MCF 10A (cell line): ENCODE results near the gene KLK1. TPM values are rescaled to one million over a fixed set of nuclear protein-coding genes. Genes with fewer than 3 reads are reported as not detected.

Source experiments
- BruUV-seq: library from RNA; stranded (reverse); fragments of 400-500 nt; replicated peaks from 2 replicates; lab custom pipeline; 2021; lab: Mats Ljungman, UMichigan
- CTCF ChIA-PET: fragments of 300-600 bp; sonication (Branson Sonifier 250); formaldehyde crosslinking; extraction: SDS; loops from one replicate; lab custom pipeline; 2021; ENCODE audit warnings: antibody characterized with exemption, inconsistent platforms; lab: Yijun Ruan, JAX
- POLR2A ChIA-PET: fragments of 300-600, 350-650 bp; sonication (Branson Sonifier 250); formaldehyde crosslinking; extraction: SDS; loops from one replicate; lab custom pipeline; 2020; ENCODE audit warnings: antibody characterized with exemption, inconsistent platforms; lab: Yijun Ruan, JAX
- DNase-seq: peaks from one replicate; pipeline ENCODE4 v3.0.0-alpha.2; 2018; ENCODE audit not compliant: unreplicated experiment
- H3K27ac Mint-ChIP-seq: one replicate; pipeline ENCODE4 v1.8.0; 2022; ENCODE audit warnings: mild to moderate bottlenecking, low read depth, mixed read lengths; ENCODE audit not compliant: unreplicated experiment
- H3K27me3 Mint-ChIP-seq: one replicate; pipeline ENCODE4 v1.8.0; 2022; ENCODE audit warnings: mixed read lengths; ENCODE audit not compliant: insufficient read depth, unreplicated experiment
- H3K36me3 Mint-ChIP-seq: one replicate; pipeline ENCODE4 v1.8.0; 2022; ENCODE audit warnings: mild to moderate bottlenecking, moderate library complexity, mixed read lengths; ENCODE audit not compliant: insufficient read depth, unreplicated experiment
- H3K4me1 Mint-ChIP-seq: one replicate; pipeline ENCODE4 v1.8.0; 2022; ENCODE audit warnings: mixed read lengths; ENCODE audit not compliant: insufficient read depth, unreplicated experiment
- H3K4me3 Mint-ChIP-seq: one replicate; pipeline ENCODE4 v1.8.0; 2022; ENCODE audit warnings: mild to moderate bottlenecking, moderate library complexity, mixed read lengths; ENCODE audit not compliant: unreplicated experiment
- H3K9me3 Mint-ChIP-seq: one replicate; pipeline ENCODE4 v1.8.0; 2022; ENCODE audit warnings: mixed read lengths; ENCODE audit not compliant: unreplicated experiment
- CTCF ChIP-seq: fragments of 200-600 bp; IDR thresholded peaks from one replicate; pipeline ENCODE4 v1.8.0; 2022; ENCODE audit warnings: antibody characterized with exemption, mild to moderate bottlenecking; ENCODE audit not compliant: unreplicated experiment
- intact Hi-C: fragments of 100-400 bp; cut with micrococcal nuclease; formaldehyde crosslinking; loops from 2 replicates; pipeline ENCODE4 v1.14.1; 2022
- total RNA-seq: library from RNA; stranded (reverse); gene quantifications from 2 replicates; pipeline ENCODE4 v1.2.3, GENCODE V29; 2022

Gene KLK1
- total RNA-seq, 1 experiment from 2014 or later, result 0.84 TPM

DNA sequence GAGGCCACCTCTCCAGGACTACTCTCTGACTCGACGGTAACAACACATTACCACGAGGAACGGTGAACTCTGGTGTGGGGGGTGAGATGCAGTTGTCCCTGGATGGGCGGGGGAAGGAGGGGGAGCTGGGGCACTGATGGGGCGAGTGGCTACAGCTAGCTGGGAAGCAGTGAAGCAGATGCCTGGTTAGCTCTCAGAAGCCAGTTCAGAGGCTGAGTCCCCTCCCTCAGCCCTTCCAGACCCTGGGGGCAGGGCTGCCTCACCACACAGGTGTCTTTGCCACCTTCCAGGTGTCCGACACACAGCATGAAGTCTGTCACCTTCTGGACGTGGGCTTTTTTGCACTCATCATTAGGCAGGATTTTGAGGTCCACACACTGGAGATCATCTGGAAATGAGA lies 4.0 kb downstream of the KLK1 start:
- DNase-seq, result no peak
- Mint-ChIP-seq H3K4me3 (no peak overlapping the region), H3K36me3 (no peaks in the 10 kb centered on the region), H3K9me3 (no peaks in the 10 kb centered on the region), H3K27ac (no peak overlapping the region), H3K4me1 (peaks cover 27% of the 10 kb centered on the region), H3K27me3 (peaks cover 25% of the 10 kb centered on the region)
- BruUV-seq, result no TSS peak
- intact Hi-C loops, result no loop called here
- no peak for TF ChIP-seq CTCF
- ChIA-PET POLR2A (no interaction called here), CTCF (interaction anchor here (0.6 kb wide), 2 partner anchors 16 to 71 kb away, joined by 3 read pairs; no protein-coding TSS in a partner anchor)

DNA sequence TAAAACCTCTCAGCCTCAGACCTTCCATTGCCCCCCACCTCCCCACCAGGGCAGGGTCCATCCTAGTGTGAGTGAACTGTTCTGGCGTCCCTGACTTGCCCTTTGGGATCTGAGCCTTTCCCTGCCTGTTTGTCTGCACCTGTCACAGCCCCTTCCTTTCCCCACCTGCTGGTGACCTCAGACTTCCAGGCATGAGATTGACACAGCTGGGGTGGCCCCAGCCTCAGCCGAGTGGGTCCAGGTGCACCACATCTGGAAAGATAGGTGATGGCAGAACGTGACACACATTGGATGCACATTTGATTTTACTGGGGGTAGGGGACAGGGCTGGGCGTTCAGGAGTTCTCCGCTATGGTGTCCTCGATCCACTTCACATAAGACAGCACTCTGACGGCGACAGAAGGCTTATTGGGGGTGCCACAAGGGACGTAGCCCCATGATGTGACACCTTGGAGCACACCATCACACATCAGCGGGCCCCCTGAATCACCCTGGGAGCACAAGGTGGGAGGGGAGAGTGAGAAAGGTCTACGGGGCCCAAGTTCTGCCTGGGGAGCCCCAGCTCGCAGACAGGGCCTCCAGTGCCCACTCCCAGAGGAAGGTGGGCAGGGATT lies 4.6 kb downstream of the KLK1 start:
- CTCF ChIA-PET, result interaction anchor here (1.0 kb wide), 1 partner anchor 103 kb away, joined by 4 read pairs; no protein-coding TSS in a partner anchor
- BruUV-seq, result no TSS peak
- no peak for DNase-seq
- Mint-ChIP-seq H3K9me3 (no peaks in the 10 kb centered on the region), H3K4me1 (peaks cover 27% of the 10 kb centered on the region), H3K4me3 (peak overlapping the region; percentile 32), H3K36me3 (no peaks in the 10 kb centered on the region), H3K27me3 (peaks cover 31% of the 10 kb centered on the region), H3K27ac (no peak overlapping the region)
- TF ChIP-seq CTCF, result no peak
- intact Hi-C loops, result no loop called here
- POLR2A ChIA-PET, result no interaction called here

DNA sequence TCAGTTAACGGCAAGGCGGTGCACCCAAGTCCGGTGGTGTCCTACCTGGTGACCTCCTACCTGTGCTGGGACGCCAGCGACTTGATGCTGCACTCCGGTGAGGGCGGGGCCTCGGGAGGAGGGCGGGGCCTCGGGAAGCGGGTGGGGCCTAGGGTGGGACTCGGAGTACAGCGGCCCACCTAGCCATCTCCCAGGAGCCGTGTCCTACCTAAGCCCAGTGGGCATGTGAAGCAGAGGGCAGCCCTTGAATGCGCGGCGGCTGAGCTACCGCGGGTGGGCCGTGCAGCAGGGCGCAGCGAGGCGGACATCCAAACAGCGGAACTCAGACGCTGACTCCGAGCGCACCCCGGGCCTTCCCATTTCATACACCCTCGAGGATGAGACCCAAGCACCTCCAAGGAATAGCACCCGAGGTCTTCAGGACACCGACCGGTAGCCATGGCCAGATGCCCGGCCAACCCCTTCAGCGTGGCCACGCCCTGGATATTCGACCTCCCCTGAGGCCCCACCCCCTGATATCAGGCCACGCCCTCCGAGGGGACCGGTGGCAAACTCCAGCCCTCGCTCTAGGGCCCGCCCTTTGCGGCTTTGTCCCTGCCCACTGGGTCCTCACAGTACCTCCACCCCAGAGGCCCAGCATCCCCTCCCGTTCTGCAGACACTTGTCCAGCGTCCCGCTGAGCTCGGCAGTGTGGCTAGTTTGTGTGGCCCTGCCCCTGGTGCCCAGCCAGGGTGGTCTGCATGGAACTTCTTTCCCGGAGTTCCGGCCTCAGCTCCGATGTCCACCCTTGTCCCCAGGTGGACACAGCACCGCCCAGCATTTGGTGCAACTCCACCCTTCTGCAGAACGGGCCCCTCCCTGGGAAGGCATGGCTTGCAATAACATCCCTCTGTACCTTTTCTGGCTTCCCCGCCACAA lies 5.4 kb downstream of the KLK1 start:
- no TSS peak for BruUV-seq
- Mint-ChIP-seq H3K36me3 (no peaks in the 10 kb centered on the region), H3K27ac (no peak overlapping the region), H3K4me1 (peaks cover 25% of the 10 kb centered on the region), H3K9me3 (no peaks in the 10 kb centered on the region), H3K27me3 (peaks cover 30% of the 10 kb centered on the region), H3K4me3 (peak overlapping the region; percentile 32)
- intact Hi-C loops, result no loop called here
- POLR2A ChIA-PET, result interaction anchor here (1.0 kb wide), 1 partner anchor 14 kb away, joined by 4 read pairs; no protein-coding TSS in a partner anchor
- CTCF ChIA-PET, result interaction anchor here (1.0 kb wide), 1 partner anchor 104 kb away, joined by 4 read pairs; no protein-coding TSS in a partner anchor
- TF ChIP-seq CTCF, result no peak
- DNase-seq, result peak; percentile 52

DNA sequence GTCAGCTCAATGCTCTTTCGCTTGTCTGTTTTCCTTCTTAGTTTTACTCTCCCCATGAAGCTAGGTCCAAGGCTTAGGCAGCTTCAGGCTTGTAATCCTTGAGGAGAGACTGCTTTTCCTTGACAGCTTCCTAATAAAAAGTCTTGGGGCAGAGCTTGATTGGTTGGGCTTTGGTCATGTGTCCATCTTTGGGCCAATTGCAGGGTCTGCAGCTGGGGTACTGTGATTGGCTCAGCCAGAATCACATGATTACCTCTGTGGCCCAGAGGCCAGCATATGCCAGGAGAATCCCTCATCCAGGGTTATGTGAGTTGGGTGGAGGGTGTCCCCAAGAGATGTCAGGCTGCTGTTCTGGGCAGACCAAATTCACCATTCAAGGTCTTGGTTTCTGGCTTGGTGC lies 8.1 kb downstream of the KLK1 start:
- Mint-ChIP-seq H3K4me1 (peaks cover 3% of the 10 kb centered on the region), H3K36me3 (no peaks in the 10 kb centered on the region), H3K27me3 (peaks cover 12% of the 10 kb centered on the region), H3K27ac (no peak overlapping the region), H3K4me3 (no peak overlapping the region), H3K9me3 (peaks cover 5% of the 10 kb centered on the region)
- no TSS peak for BruUV-seq
- DNase-seq, result no peak
- ChIA-PET POLR2A (no interaction called here), CTCF (no interaction called here)
- TF ChIP-seq CTCF, result no peak
- intact Hi-C loops, result no loop called here
